ENCODE results near the gene UBE2Q1. TPM values are rescaled to one million over a fixed set of nuclear protein-coding genes. Genes with fewer than 3 reads are reported as not detected.

Gene UBE2Q1
- total and polyA plus RNA-seq, 2 of the 8 experiments (the other 6 are each of a cell fraction or from before 2014, with no cell fraction given) = 13.2 to 95.8 TPM

- Histone ChIP-seq H2AFZ (ENCODE audit: low read length) (no peak overlapping the region), H3K4me3 (ENCODE audit: extremely low read depth in 1 of 4, insufficient read depth in 2 of 4, low read depth in 3 of 4, low read length in 4 of 4) (no peak overlapping the region), H3K18ac (ENCODE audit: extremely low read depth, low read length) (no peak overlapping the region), H2BK120ac (replicated peaks; ENCODE audit: low read depth, low read length) (no peak overlapping the region), H3K79me2 (ENCODE audit: control insufficient read depth in 1 of 2, insufficient read depth in 2 of 2, low read length in 2 of 2) (no peaks in the 10 kb centered on the region), H3K23ac (ENCODE audit: insufficient read length) (no peak overlapping the region), H3K36me3 (ENCODE audit: control insufficient read depth in 2 of 4, insufficient read depth in 4 of 4, low read length in 3 of 4) (peaks cover 0 to 14% (median 0%) of the 10 kb centered on the region in 4 experiments; a peak in 2 of 8 replicates), H2BK12ac (ENCODE audit: low read depth, low read length) (no peak overlapping the region), H2AK5ac (ENCODE audit: low read depth, low read length) (no peak overlapping the region), H3K23me2 (ENCODE audit: low read depth, low read length) (peaks cover 4% of the 10 kb centered on the region; the same call in 1 of the 2 replicates), H4K8ac (ENCODE audit: extremely low read depth, insufficient read depth, low read length) (no peak overlapping the region), H3K4me1 (replicated peaks in 1 of 4; ENCODE audit: control insufficient read depth in 3 of 4, insufficient read depth in 4 of 4, low read length in 3 of 4) (peaks cover 0 to 3% (median 0%) of the 10 kb centered on the region in 4 experiments; a peak in 1 of 7 replicates), H3K27ac (ENCODE audit: low read depth, low read length) (no peak overlapping the region), H4K5ac (ENCODE audit: insufficient read length, low read depth, low read length) (no peak overlapping the region), H2BK15ac (ENCODE audit: low read length) (no peak overlapping the region), H4K20me1 (replicated peaks in 1 of 2; ENCODE audit: control insufficient read depth in 1 of 2, insufficient read depth in 2 of 2, low read length in 2 of 2) (no peaks in the 10 kb centered on the region), H2BK20ac (ENCODE audit: low read length) (no peak overlapping the region), H3K4ac (replicated peaks; ENCODE audit: insufficient read length, low read depth, low read length) (no peak overlapping the region), H3K27me3 (replicated peaks in 1 of 4; ENCODE audit: control insufficient read depth in 3 of 4, extremely low read depth in 1 of 4, insufficient read depth in 3 of 4, low read length in 3 of 4) (peaks cover 40 to 63% (median 54%) of the 10 kb centered on the region in 4 experiments), H3K9me3 (ENCODE audit: insufficient read depth in 2 of 2, low read depth in 1 of 2, low read length in 1 of 2) (peaks cover 0 to 11% of the 10 kb centered on the region in 2 experiments; a peak in 2 of 4 replicates), H4K91ac (replicated peaks; ENCODE audit: insufficient read length, low read length) (no peak overlapping the region), H3K9ac (replicated peaks in 1 of 4; ENCODE audit: extremely low read depth in 1 of 4, low read depth in 3 of 4, low read length in 3 of 4) (no peak overlapping the region), H3K79me1 (ENCODE audit: low read depth, low read length) (no peaks in the 10 kb centered on the region), H3K14ac (ENCODE audit: insufficient read length) (no peak overlapping the region), H3K4me2 (ENCODE audit: insufficient read depth in 1 of 2, low read depth in 2 of 2, low read length in 2 of 2) (no peak overlapping the region; a peak in 1 of 4 replicates), H3K56ac (replicated peaks; ENCODE audit: insufficient read length, low read depth, low read length) (no peak overlapping the region), H2BK5ac (ENCODE audit: low read depth, low read length) (no peak overlapping the region)
- POLR2A ChIA-PET (ENCODE audit: partially characterized antibody) = no interaction called here
- DNase-seq (ENCODE audit: low read depth in 1 of 2, low spot score in 2 of 2) (no peak), FAIRE-seq (no peak)
- CTCF ChIA-PET (ENCODE audit: partially characterized antibody) = interaction anchor here (0.8 to 1.5 kb wide), 5 partner anchors 14 to 378 kb away, joined by 3 to 5 read pairs (median 3); no protein-coding TSS in a partner anchor
- no peak for TF ChIP-seq RFX5 (IDR thresholded peaks at IDR 0.05; ENCODE audit: borderline replicate concordance, low read depth, low read length)
- TF ChIP-seq HDAC2 (IDR thresholded peaks at IDR 0.05; ENCODE audit: borderline replicate concordance in 1 of 2, low read depth in 2 of 2, low read length in 2 of 2) = no peak
- TF ChIP-seq CTBP2 (IDR thresholded peaks at IDR 0.05; ENCODE audit: borderline replicate concordance, insufficient read depth, insufficient read length, low read length) = no peak
- no peak for TF ChIP-seq BCL11A (IDR thresholded peaks at IDR 0.05; ENCODE audit: low read depth in 2 of 2, low read length in 2 of 2)
- TF ChIP-seq SAP30 (IDR thresholded peaks at IDR 0.05; ENCODE audit: insufficient read depth, insufficient replicate concordance, low read length) = no peak
- TF ChIP-seq CBX8 (IDR thresholded peaks at IDR 0.05; ENCODE audit: borderline replicate concordance, low read depth, low read length) = no peak
- TF ChIP-seq, protein P1, sequence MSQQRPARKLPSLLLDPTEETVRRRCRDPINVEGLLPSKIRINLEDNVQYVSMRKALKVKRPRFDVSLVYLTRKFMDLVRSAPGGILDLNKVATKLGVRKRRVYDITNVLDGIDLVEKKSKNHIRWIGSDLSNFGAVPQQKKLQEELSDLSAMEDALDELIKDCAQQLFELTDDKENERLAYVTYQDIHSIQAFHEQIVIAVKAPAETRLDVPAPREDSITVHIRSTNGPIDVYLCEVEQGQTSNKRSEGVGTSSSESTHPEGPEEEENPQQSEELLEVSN (IDR thresholded peaks at IDR 0.05) = no peak
- TF ChIP-seq CREB1 (IDR thresholded peaks at IDR 0.05) = no peak
- no peak for TF ChIP-seq POU5F1 (IDR thresholded peaks at IDR 0.05; ENCODE audit: low read depth, low read length)
- TF ChIP-seq, protein P2, sequence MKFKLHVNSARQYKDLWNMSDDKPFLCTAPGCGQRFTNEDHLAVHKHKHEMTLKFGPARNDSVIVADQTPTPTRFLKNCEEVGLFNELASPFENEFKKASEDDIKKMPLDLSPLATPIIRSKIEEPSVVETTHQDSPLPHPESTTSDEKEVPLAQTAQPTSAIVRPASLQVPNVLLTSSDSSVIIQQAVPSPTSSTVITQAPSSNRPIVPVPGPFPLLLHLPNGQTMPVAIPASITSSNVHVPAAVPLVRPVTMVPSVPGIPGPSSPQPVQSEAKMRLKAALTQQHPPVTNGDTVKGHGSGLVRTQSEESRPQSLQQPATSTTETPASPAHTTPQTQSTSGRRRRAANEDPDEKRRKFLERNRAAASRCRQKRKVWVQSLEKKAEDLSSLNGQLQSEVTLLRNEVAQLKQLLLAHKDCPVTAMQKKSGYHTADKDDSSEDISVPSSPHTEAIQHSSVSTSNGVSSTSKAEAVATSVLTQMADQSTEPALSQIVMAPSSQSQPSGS (IDR thresholded peaks at IDR 0.05; ENCODE audit: low read length) = no peak
- WGBS, 2 experiments (ENCODE audit: extremely low coverage in 1 of 2, insufficient coverage in 1 of 2, insufficient read length in 1 of 2, insufficient replicate concordance in 2 of 2, low coverage in 1 of 2, low lambda C conversion rate in 2 of 2, missing lambda C conversion rate in 1 of 2) = 88% methylated on average over 8 of the region's 8 CpGs; no CpG with 5 or more reads in 1 of the 2 experiments
Measured at GRCh38 chr1:154500533-154500932, 57.9 kb downstream of the UBE2Q1 start.

Data from H1 (cell line).